Measurements from ENCODE around the gene RPP40.
A peak's percentile ranks its signal among the peaks of the same experiment; 100 is the strongest.

The RPP40 gene

DNA sequence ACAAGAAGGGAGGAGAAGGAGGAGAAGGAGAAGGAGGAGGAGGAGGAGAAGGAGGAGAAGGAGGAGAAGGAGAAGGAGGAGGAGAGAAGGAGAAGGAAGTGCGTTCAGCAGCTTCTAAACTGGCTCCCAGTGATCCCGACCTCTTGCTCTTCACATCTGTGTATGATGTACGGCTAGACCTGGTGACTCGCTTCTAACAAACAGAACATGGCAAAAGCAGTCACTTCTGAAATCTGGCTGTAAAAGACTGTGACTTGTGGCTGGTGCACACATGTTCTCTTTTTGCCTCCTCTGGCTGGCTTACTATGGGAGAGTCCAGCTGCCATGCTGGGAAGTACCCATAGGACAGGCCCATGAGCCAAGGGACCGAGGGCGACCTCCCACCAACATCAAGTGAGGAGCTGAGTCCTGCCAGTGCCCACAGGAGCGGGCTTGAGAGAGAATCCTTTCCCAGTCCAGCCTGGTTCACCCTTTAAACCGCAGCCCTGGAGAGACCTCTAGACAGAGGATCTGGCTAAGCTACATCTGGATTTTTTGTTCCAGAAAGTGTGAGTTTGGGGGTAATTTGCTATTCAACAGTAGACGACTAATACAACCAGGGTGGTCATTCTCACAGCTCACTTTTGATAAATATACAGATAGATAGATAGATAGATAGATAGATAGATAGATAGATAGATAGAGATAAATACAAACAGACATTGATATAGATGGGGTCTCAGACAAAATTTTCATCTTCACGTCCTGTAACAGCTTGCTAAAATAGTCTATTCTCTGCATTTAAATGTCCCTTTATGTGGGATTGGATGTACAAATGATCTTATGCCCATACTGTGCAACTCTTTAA, 42.3 kb downstream of the RPP40 start:
- no peaks in the 10 kb centered on the region for H3K79me1 ChIP-seq (replicated peaks; ENCODE audit: low read length, poor library complexity, severe bottlenecking)
- peak overlapping the region in 1 of 2 experiments; percentile 41 for H2BK12ac ChIP-seq (ENCODE audit: low read length in 2 of 2)
- H3K4ac ChIP-seq (ENCODE audit: low read depth in 1 of 2, low read length in 2 of 2) = no peak overlapping the region
- H2AK5ac ChIP-seq (ENCODE audit: low read length, severe bottlenecking) = no peak overlapping the region
- no peak overlapping the region for H3K4me3 ChIP-seq (ENCODE audit: insufficient read depth in 1 of 2, low read depth in 1 of 2, low read length in 2 of 2)
- H3K9me3 ChIP-seq (ENCODE audit: control insufficient read depth, low read length) = no peaks in the 10 kb centered on the region
- H4K8ac ChIP-seq (ENCODE audit: low read length) = peak overlapping the region; percentile 40
- no peak overlapping the region for H3K9ac ChIP-seq (ENCODE audit: low read length)
- H2BK5ac ChIP-seq (ENCODE audit: low read depth, low read length, poor library complexity, severe bottlenecking) = no peak overlapping the region
- H3K27me3 ChIP-seq (ENCODE audit: control insufficient read depth in 1 of 2, insufficient read depth in 1 of 2, low read length in 2 of 2) = no peaks in the 10 kb centered on the region
- H2AFZ ChIP-seq (ENCODE audit: low read depth, low read length) = no peak overlapping the region
- H3K14ac ChIP-seq (ENCODE audit: low read length in 2 of 2) = no peak overlapping the region
- no peak overlapping the region for H3K23ac ChIP-seq (ENCODE audit: low read length in 2 of 2)
- H3K4me2 ChIP-seq (ENCODE audit: low read length, poor library complexity, severe bottlenecking) = no peak overlapping the region
- no peak overlapping the region for H2BK120ac ChIP-seq (ENCODE audit: low read depth, low read length)
- peak overlapping the region in 1 of 2 experiments; percentile 64 for H3K18ac ChIP-seq (ENCODE audit: low read depth in 1 of 2, low read length in 2 of 2)
- no peak overlapping the region for H4K91ac ChIP-seq (ENCODE audit: low read length)
- no peak overlapping the region for H3K27ac ChIP-seq (ENCODE audit: low read length, poor library complexity, severe bottlenecking)
- peak overlapping the region; percentile 3 for H2BK15ac ChIP-seq (ENCODE audit: low read depth, poor library complexity, severe bottlenecking)
- peak; percentile 14 for DNase-seq
- H3K36me3 ChIP-seq (ENCODE audit: control insufficient read depth in 1 of 2, insufficient read depth in 2 of 2, low read depth in 1 of 2, low read length in 2 of 2) = peaks cover 1 to 5% of the 10 kb centered on the region in 2 experiments
- 73% methylated on average over 7 of the region's 10 CpGs for WGBS
- peaks cover 3% of the 10 kb centered on the region for H3K4me1 ChIP-seq (ENCODE audit: control insufficient read depth, insufficient read depth, low read depth, low read length)

DNA sequence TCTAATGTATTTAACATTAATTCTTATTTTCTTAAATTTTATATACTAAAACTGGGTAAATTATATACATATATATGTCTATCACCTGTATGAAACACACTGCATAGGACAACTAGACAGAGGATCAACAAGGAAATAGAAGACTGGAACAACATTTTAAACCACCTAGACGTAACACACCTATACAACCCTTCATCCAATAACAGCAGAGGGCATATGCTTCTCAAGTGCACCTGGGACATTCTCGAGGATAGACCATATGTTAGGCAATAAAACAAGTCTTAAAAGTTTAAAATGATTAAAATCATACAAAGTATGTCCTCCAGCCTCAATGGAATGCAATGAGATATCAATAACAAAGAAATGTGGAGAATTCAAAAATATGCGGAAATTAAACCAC, 45.2 kb downstream of the RPP40 start:
- H3K18ac ChIP-seq (ENCODE audit: low read depth in 1 of 2, low read length in 2 of 2) = no peak overlapping the region
- no peak overlapping the region for H3K14ac ChIP-seq (ENCODE audit: low read length in 2 of 2)
- H3K4ac ChIP-seq (ENCODE audit: low read depth in 1 of 2, low read length in 2 of 2) = no peak overlapping the region
- no peaks in the 10 kb centered on the region for H3K27me3 ChIP-seq (ENCODE audit: control insufficient read depth in 1 of 2, insufficient read depth in 1 of 2, low read length in 2 of 2)
- no peak overlapping the region for H3K4me3 ChIP-seq (ENCODE audit: insufficient read depth in 1 of 2, low read depth in 1 of 2, low read length in 2 of 2)
- H2BK120ac ChIP-seq (ENCODE audit: low read depth, low read length) = no peak overlapping the region
- H3K9me3 ChIP-seq (ENCODE audit: control insufficient read depth, low read length) = no peaks in the 10 kb centered on the region
- H3K27ac ChIP-seq (ENCODE audit: low read length, poor library complexity, severe bottlenecking) = no peak overlapping the region
- H3K79me1 ChIP-seq (replicated peaks; ENCODE audit: low read length, poor library complexity, severe bottlenecking) = peaks cover 2% of the 10 kb centered on the region
- 100% methylated on average over 1 of the region's 3 CpGs for WGBS
- H3K36me3 ChIP-seq (ENCODE audit: control insufficient read depth in 1 of 2, insufficient read depth in 2 of 2, low read depth in 1 of 2, low read length in 2 of 2) = peaks cover 12 to 27% of the 10 kb centered on the region in 2 experiments
- no peak overlapping the region for H4K91ac ChIP-seq (ENCODE audit: low read length)
- no peak overlapping the region for H2AFZ ChIP-seq (ENCODE audit: low read depth, low read length)
- no peak overlapping the region for H3K4me2 ChIP-seq (ENCODE audit: low read length, poor library complexity, severe bottlenecking)
- no peak overlapping the region for H2BK5ac ChIP-seq (ENCODE audit: low read depth, low read length, poor library complexity, severe bottlenecking)
- no peak overlapping the region for H2BK12ac ChIP-seq (ENCODE audit: low read length in 2 of 2)
- H2BK15ac ChIP-seq (ENCODE audit: low read depth, poor library complexity, severe bottlenecking) = no peak overlapping the region
- H4K8ac ChIP-seq (ENCODE audit: low read length) = no peak overlapping the region
- peaks cover 2% of the 10 kb centered on the region for H3K4me1 ChIP-seq (ENCODE audit: control insufficient read depth, insufficient read depth, low read depth, low read length)
- no peak overlapping the region for H2AK5ac ChIP-seq (ENCODE audit: low read length, severe bottlenecking)
- no peak for DNase-seq
- H3K9ac ChIP-seq (ENCODE audit: low read length) = no peak overlapping the region
- H3K23ac ChIP-seq (ENCODE audit: low read length in 2 of 2) = no peak overlapping the region

DNA sequence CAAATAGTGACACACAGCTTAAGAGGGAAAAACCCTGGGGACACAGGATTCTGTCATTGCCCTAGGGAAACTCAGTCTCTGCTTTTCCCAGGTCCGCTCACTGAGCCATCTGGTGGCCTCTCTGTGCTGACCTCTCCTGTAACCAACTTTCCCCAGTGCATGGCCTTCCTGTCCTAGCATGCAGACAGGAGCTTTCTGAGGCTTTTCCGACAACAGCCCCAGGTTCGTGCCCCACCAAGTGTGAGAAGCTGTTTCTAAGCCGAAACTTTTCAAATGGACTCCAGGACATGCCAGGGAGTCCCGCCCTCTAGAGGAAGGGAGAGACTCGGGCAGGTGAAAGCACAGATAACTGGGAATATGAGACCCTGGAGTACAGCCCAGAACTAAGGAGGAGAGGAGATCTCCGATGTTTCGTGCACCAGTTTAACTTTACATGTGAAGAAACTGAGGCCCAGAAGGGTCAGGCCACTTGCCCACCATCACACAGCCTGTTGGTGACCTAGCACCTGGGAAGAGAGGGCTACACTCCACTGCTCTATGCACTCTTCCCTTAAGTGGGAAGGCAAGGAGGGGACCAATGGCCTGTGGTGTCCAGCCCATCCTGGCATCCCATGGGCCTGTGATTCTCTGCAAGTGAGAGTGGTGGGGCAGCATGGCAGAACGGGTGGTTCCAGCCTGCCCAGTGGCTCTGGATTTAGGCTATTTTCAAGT, 46.2 kb downstream of the RPP40 start:
- Histone ChIP-seq H3K18ac (ENCODE audit: low read depth in 1 of 2, low read length in 2 of 2) (no peak overlapping the region), H2AFZ (ENCODE audit: low read depth, low read length) (no peak overlapping the region), H3K4me1 (ENCODE audit: control insufficient read depth, insufficient read depth, low read depth, low read length) (peaks cover 2% of the 10 kb centered on the region), H3K36me3 (ENCODE audit: control insufficient read depth in 1 of 2, insufficient read depth in 2 of 2, low read depth in 1 of 2, low read length in 2 of 2) (peaks cover 17 to 32% of the 10 kb centered on the region in 2 experiments), H2BK15ac (ENCODE audit: low read depth, poor library complexity, severe bottlenecking) (no peak overlapping the region), H3K9ac (ENCODE audit: low read length) (no peak overlapping the region), H3K4ac (ENCODE audit: low read depth in 1 of 2, low read length in 2 of 2) (no peak overlapping the region), H2AK5ac (ENCODE audit: low read length, severe bottlenecking) (no peak overlapping the region), H4K91ac (ENCODE audit: low read length) (no peak overlapping the region), H2BK5ac (ENCODE audit: low read depth, low read length, poor library complexity, severe bottlenecking) (no peak overlapping the region), H3K14ac (ENCODE audit: low read length in 2 of 2) (no peak overlapping the region), H3K27me3 (ENCODE audit: control insufficient read depth in 1 of 2, insufficient read depth in 1 of 2, low read length in 2 of 2) (no peaks in the 10 kb centered on the region), H3K27ac (ENCODE audit: low read length, poor library complexity, severe bottlenecking) (no peak overlapping the region), H3K23ac (ENCODE audit: low read length in 2 of 2) (no peak overlapping the region), H2BK12ac (ENCODE audit: low read length in 2 of 2) (no peak overlapping the region), H2BK120ac (ENCODE audit: low read depth, low read length) (no peak overlapping the region), H3K4me3 (ENCODE audit: insufficient read depth in 1 of 2, low read depth in 1 of 2, low read length in 2 of 2) (no peak overlapping the region), H4K8ac (ENCODE audit: low read length) (peak overlapping the region; percentile 35), H3K79me1 (replicated peaks; ENCODE audit: low read length, poor library complexity, severe bottlenecking) (peaks cover 4% of the 10 kb centered on the region), H3K4me2 (ENCODE audit: low read length, poor library complexity, severe bottlenecking) (no peak overlapping the region), H3K9me3 (ENCODE audit: control insufficient read depth, low read length) (no peaks in the 10 kb centered on the region)
- 67% methylated on average over 9 of the region's 9 CpGs for WGBS
- DNase-seq = peak; percentile 24

DNA sequence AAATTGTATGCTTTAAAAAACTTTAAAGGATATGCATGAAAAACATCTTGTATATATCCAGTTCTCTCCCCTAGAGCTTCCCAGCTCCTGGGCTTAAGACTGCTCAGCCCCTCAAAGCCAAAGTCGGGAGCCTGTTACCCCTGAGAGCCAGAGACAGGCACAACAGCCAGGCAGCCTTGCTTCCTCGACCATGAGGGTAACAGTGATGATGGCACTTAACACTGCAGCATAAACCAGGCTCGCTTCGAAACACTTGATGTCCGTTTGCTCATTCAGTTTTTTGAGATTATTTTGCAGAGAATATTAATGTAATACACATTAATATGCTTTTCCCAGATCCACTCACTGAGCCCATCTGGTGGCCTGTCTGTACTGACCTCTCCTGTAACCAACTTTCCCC, 47.2 kb downstream of the RPP40 start:
- H3K4me1 ChIP-seq (ENCODE audit: control insufficient read depth, insufficient read depth, low read depth, low read length) = peaks cover 2% of the 10 kb centered on the region
- no peak overlapping the region for H2BK15ac ChIP-seq (ENCODE audit: low read depth, poor library complexity, severe bottlenecking)
- no peaks in the 10 kb centered on the region for H3K9me3 ChIP-seq (ENCODE audit: control insufficient read depth, low read length)
- no peak overlapping the region for H2BK120ac ChIP-seq (ENCODE audit: low read depth, low read length)
- no peak overlapping the region for H2AFZ ChIP-seq (ENCODE audit: low read depth, low read length)
- no peak overlapping the region for H2AK5ac ChIP-seq (ENCODE audit: low read length, severe bottlenecking)
- no peak overlapping the region for H3K4me3 ChIP-seq (ENCODE audit: insufficient read depth in 1 of 2, low read depth in 1 of 2, low read length in 2 of 2)
- DNase-seq = no peak
- no peak overlapping the region for H3K4me2 ChIP-seq (ENCODE audit: low read length, poor library complexity, severe bottlenecking)
- H3K18ac ChIP-seq (ENCODE audit: low read depth in 1 of 2, low read length in 2 of 2) = no peak overlapping the region
- no peak overlapping the region for H4K91ac ChIP-seq (ENCODE audit: low read length)
- no peak overlapping the region for H3K23ac ChIP-seq (ENCODE audit: low read length in 2 of 2)
- no peak overlapping the region for H3K14ac ChIP-seq (ENCODE audit: low read length in 2 of 2)
- H4K8ac ChIP-seq (ENCODE audit: low read length) = no peak overlapping the region
- no peak overlapping the region for H3K9ac ChIP-seq (ENCODE audit: low read length)
- H3K4ac ChIP-seq (ENCODE audit: low read depth in 1 of 2, low read length in 2 of 2) = no peak overlapping the region
- no peaks in the 10 kb centered on the region for H3K27me3 ChIP-seq (ENCODE audit: control insufficient read depth in 1 of 2, insufficient read depth in 1 of 2, low read length in 2 of 2)
- peaks cover 25 to 37% of the 10 kb centered on the region in 2 experiments for H3K36me3 ChIP-seq (ENCODE audit: control insufficient read depth in 1 of 2, insufficient read depth in 2 of 2, low read depth in 1 of 2, low read length in 2 of 2)
- no peak overlapping the region for H2BK5ac ChIP-seq (ENCODE audit: low read depth, low read length, poor library complexity, severe bottlenecking)
- WGBS = 100% methylated on average over 1 of the region's 5 CpGs
- no peak overlapping the region for H3K27ac ChIP-seq (ENCODE audit: low read length, poor library complexity, severe bottlenecking)
- H3K79me1 ChIP-seq (replicated peaks; ENCODE audit: low read length, poor library complexity, severe bottlenecking) = peaks cover 7% of the 10 kb centered on the region
- no peak overlapping the region for H2BK12ac ChIP-seq (ENCODE audit: low read length in 2 of 2)
